Brain pericyte (primary cell): ENCODE measurements around the gene ABHD15.

ENCODE experiments used
- DNase-seq: peaks from one replicate; pipeline ENCODE4 v3.0.0-alpha.2; 2012; ENCODE audit warnings: low read depth, low spot score

ABHD15 gene

DNA sequence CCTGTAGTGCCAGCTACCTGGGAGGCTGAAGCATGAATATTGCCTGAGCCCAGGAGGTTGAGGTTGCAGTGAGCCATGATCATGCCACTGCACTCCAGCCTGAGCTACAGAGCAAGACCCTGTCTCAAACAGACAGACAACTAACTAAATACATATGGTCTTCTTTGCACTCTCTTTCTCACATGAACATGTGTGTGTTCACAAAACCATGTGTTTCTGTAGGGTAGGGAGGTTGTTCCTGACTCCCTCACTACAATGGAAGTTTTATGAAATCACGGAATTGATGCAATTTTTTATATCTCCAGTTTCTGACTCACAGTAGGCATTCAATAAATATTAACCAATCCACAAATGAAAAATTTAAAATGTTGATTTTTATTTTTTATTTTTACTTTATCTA lies 48.5 kb downstream of the ABHD15 start:
- DNase-seq: no peak

DNA sequence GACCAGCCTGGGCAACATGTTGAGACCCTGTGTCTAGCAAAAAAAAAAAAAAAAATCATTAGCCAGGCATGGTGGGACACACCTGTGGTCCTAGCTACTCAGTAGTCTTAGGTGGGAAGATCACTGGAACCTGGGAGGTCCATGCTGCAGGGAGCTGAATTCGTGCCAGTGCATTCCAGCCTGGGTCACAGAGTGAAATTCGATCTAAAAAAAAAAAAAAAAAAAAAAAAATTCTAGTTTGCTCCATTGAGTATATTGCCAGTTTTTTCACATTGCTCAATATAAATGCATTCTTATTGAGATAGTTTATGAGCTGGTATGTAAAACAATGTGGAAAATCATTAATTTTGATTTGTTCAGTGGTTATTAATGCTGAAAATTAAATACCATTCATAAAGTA lies 52.0 kb downstream of the ABHD15 start:
- DNase-seq: no peak

DNA sequence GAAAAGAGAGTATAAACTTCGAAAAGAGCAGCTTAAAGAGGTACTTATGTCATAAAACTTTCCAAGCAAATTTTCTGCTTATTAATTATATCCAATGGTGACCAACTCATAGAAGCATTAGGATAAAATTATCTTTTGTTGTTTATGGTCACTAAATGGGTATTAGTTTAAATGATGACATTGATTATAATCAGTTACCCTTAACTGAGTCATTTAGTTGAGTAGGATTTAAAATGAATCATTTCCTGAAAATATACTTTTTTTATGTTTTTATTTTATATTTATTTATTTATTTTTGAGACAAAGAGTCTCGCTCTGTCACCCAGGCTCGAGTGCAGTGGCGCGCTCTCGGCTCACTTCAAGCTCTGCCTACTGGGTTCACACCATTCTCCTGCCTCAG lies 55.9 kb downstream of the ABHD15 start:
- no peak for DNase-seq
